ENCODE results near the gene SELENOI.

DNA sequence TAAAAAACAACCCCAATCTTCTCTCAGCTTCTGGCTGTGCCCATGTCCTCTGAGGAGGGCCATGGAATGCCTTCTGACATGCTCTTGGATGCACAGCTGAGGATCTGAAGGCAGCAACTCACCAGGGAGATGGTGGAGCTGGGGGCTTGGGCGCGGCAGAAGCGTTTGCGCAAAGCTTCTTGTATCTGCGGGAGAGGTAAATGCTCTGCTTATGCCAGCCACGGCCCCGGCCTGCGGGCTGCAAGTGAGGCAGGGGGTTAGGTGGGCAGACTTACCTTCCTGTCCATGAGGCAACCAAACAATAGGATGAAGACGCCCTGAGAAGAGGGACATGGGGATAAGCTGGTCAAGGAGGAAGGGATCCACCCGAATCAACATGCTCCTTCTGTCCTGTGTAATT, 36.0 kb upstream of the SELENOI start:
- TF ChIP-seq CTCF (IDR thresholded peaks at IDR 0.05; ENCODE audit: low read depth, low read length, poor library complexity, severe bottlenecking) (no peak), EZH2phosphoT487 (IDR thresholded peaks at IDR 0.05; ENCODE audit: borderline replicate concordance, low read length) (no peak)

Data from DOHH2 (cell line).